Activated T-cell treated with anti-CD3 and anti-CD28 coated beads, Interleukin-2, amount 50 U/mL, for 4 hours (primary cell): ENCODE measurements around the gene AP1M2. TPM values are rescaled to one million over a fixed set of nuclear protein-coding genes. Genes with fewer than 3 reads are reported as not detected.
A peak's percentile ranks its signal among the peaks of the same experiment; 100 is the strongest.
"Not testable (repeated sequence)": the region's sequence is repeated elsewhere in the genome, so short reads cannot be mapped to it uniquely, and the experiment has no call there.

Experiments used
- ATAC-seq, 2 donors: fragments of 200-7000 bp; cut with Tn5 transposase; one replicate each; pipeline ENCODE4 v1.10.0; 2021
- DNase-seq: peaks from one replicate; pipeline ENCODE4 v3.0.0-alpha.2; 2020
- H3K27me3 Mint-ChIP-seq: one replicate; pipeline ENCODE4 v1.8.0; 2021; ENCODE audit warnings: low read depth, mixed read lengths
- H3K36me3 Mint-ChIP-seq: one replicate; pipeline ENCODE4 v1.8.0; 2022; ENCODE audit warnings: mixed read lengths; ENCODE audit not compliant: insufficient read depth
- H3K4me1 Mint-ChIP-seq: one replicate; pipeline ENCODE4 v1.8.0; 2021; ENCODE audit warnings: low read depth, mixed read lengths
- H3K4me3 Mint-ChIP-seq: one replicate; pipeline ENCODE4 v1.8.0; 2021; ENCODE audit warnings: mild to moderate bottlenecking, moderate library complexity, mixed read lengths
- H3K9me3 Mint-ChIP-seq: one replicate; pipeline ENCODE4 v1.8.0; 2021; ENCODE audit warnings: mixed read lengths
- total RNA-seq, 3 donors: library from RNA; stranded (reverse); gene quantifications; one replicate each; pipeline ENCODE4 v1.2.1, GENCODE V29; 2021

The AP1M2 gene
- total RNA-seq, 3 donors from 2014 or later: 0.43 to 0.95 TPM; not detected in 1

DNA sequence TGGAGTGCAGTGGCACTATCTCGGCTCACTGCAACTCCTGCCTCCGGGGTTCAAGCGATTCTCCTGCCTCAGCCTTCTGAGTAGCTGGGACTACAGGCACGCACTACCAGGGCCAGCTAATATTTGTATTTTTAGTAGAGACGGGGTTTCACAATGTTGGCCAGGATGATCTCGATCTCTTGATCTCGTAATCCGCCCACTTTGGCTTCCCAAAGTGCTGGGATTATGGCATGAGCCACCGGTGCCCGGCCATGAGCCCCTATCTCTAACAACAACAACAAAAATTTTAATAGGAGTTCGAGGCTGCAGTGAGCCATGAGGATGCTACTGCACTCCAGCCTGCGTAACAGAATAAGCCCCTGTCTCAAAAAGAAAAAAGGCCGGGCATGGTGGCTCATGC is 5.0 kb downstream of the AP1M2 start:
- Mint-ChIP-seq H3K4me1 (peaks cover 15% of the 10 kb centered on the region), H3K9me3 (no peaks in the 10 kb centered on the region), H3K27me3 (peaks cover 4% of the 10 kb centered on the region)

GRCh38 chr19:10580979-10581631 is 6.0 kb downstream of the AP1M2 start:
- Mint-ChIP-seq H3K4me1 (peaks cover 15% of the 10 kb centered on the region), H3K36me3 (no peaks in the 10 kb centered on the region), H3K9me3 (no peaks in the 10 kb centered on the region), H3K4me3 (no peak overlapping the region), H3K27me3 (no peaks in the 10 kb centered on the region)
- peak; percentile 90 for DNase-seq
- ATAC-seq: peak; percentile 92

More for the DNA sequence above, 5.0 kb downstream of the AP1M2 start:
- DNase-seq (no peak), ATAC-seq (no peak)
- H3K4me3 Mint-ChIP-seq: no peak overlapping the region
- no peaks in the 10 kb centered on the region for H3K36me3 Mint-ChIP-seq

GRCh38 chr19:10577951-10578350 is 9.2 kb downstream of the AP1M2 start:
- Mint-ChIP-seq H3K27me3 (no peaks in the 10 kb centered on the region), H3K9me3 (no peaks in the 10 kb centered on the region), H3K4me1 (peaks cover 7% of the 10 kb centered on the region), H3K36me3 (no peaks in the 10 kb centered on the region), H3K4me3 (no peak overlapping the region)
- DNase-seq (no peak), ATAC-seq (no peak)

- ATAC-seq: no peak
- Mint-ChIP-seq H3K4me1 (peaks cover 7% of the 10 kb centered on the region), H3K4me3 (no peak overlapping the region), H3K27me3 (no peaks in the 10 kb centered on the region), H3K9me3 (no peaks in the 10 kb centered on the region), H3K36me3 (no peaks in the 10 kb centered on the region)
- DNase-seq: no peak
Observed at GRCh38 chr19:10575011-10575716, 11.9 kb downstream of the AP1M2 start.

GRCh38 chr19:10574462-10574861 is 12.7 kb downstream of the AP1M2 start:
- no peak for DNase-seq
- Mint-ChIP-seq H3K9me3 (no peaks in the 10 kb centered on the region), H3K36me3 (no peaks in the 10 kb centered on the region), H3K4me1 (peaks cover 8% of the 10 kb centered on the region), H3K4me3 (no peak overlapping the region), H3K27me3 (no peaks in the 10 kb centered on the region)
- no peak for ATAC-seq

- H3K36me3 Mint-ChIP-seq, H3K27me3 Mint-ChIP-seq, H3K9me3 Mint-ChIP-seq, DNase-seq, ATAC-seq, H3K4me3 Mint-ChIP-seq: not testable (repeated sequence)
- peaks cover 14% of the 10 kb centered on the region for H3K4me1 Mint-ChIP-seq
Observed at GRCh38 chr19:10573793-10574192, 13.3 kb downstream of the AP1M2 start.

GRCh38 chr19:10568826-10569651 is 18.1 kb downstream of the AP1M2 start, which contains the start of gene CDKN2D:
TSS of gene CDKN2D (minus strand) at chr19:10568979. CDS start at chr19:10568653, 326 bp downstream.
- no peaks in the 10 kb centered on the region for H3K9me3 Mint-ChIP-seq
- ATAC-seq (peak; percentile 78 to 80), DNase-seq (peak; percentile 100)
- H3K4me3 Mint-ChIP-seq: peak within 1 kb of the TSS; percentile 91
- H3K4me1 Mint-ChIP-seq: peaks cover 46% of the 10 kb centered on the region
- no peaks in the 10 kb centered on the region for H3K27me3 Mint-ChIP-seq
- peaks cover 3% of the 10 kb centered on the region for H3K36me3 Mint-ChIP-seq

- no peaks in the 10 kb centered on the region for H3K27me3 Mint-ChIP-seq
- H3K36me3 Mint-ChIP-seq: peaks cover 3% of the 10 kb centered on the region
- ATAC-seq: peak; percentile 20 to 23
- peak; percentile 41 for DNase-seq
- peaks cover 46% of the 10 kb centered on the region for H3K4me1 Mint-ChIP-seq
- H3K4me3 Mint-ChIP-seq: peak overlapping the region; percentile 91
- no peaks in the 10 kb centered on the region for H3K9me3 Mint-ChIP-seq
Observed at GRCh38 chr19:10568062-10568825, 18.9 kb downstream of the AP1M2 start.

- Mint-ChIP-seq H3K9me3 (no peaks in the 10 kb centered on the region), H3K4me1 (peaks cover 47% of the 10 kb centered on the region), H3K27me3 (no peaks in the 10 kb centered on the region), H3K4me3 (peak overlapping the region; percentile 91), H3K36me3 (peaks cover 4% of the 10 kb centered on the region)
- no peak for DNase-seq
- no peak for ATAC-seq
Observed at GRCh38 chr19:10567656-10568055, 19.5 kb downstream of the AP1M2 start.

DNA sequence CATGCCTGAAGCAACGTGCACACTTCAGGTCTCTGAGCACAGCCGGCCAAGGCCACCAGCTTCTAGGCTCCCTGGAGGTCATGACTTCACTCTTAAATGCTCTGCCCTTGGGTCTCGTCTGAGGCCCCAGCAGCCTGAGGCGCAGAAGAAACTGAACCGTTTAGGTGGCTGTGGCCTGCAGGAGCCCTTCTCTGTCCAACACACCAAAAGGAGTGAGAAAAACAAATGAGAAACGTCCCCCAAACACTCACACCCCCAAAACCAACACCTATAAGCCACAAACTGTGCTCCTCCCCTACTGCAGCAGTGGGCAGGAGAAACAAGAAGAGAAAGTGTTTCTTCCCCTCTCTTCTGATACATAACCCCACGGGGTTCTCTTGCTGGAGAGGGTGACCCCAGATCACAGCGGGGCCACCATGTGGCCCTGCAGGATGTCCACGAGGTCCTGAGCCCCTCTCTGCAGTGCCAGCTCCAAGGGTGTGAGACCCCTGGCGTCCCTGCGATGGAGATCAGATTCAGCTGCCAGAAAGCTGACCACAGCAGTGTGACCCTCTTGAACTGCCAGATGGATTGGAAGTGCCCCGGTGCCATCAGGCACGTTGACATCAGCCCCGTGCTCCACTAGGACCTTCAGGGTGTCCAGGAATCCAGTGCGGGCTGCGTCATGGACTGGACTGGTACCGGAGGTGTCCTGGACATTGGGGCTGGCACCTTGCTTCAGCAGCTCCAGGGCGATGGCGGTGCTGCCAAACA is 20.3 kb downstream of the AP1M2 start:
- peaks cover 43% of the 10 kb centered on the region for H3K4me1 Mint-ChIP-seq
- H3K4me3 Mint-ChIP-seq: peak overlapping the region; percentile 91
- DNase-seq: no peak
- H3K9me3 Mint-ChIP-seq: no peaks in the 10 kb centered on the region
- H3K36me3 Mint-ChIP-seq: peaks cover 5% of the 10 kb centered on the region
- ATAC-seq: peak; percentile 6 to 10
- H3K27me3 Mint-ChIP-seq: no peaks in the 10 kb centered on the region

DNA sequence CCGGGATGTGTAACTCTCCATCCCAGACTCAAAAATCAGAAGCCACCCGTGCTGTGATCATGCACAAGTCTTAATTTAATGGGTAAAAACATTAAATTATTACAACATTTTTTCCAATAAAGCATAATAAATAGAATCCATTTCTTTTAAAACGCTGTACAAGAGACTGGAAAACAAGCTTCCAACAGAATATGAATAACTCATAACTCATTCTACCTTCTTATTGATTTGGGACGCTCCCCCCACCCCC is 20.8 kb downstream of the AP1M2 start:
- H3K4me1 Mint-ChIP-seq: peaks cover 43% of the 10 kb centered on the region
- H3K4me3 Mint-ChIP-seq: peak overlapping the region; percentile 91
- ATAC-seq: no peak
- no peak for DNase-seq
- H3K27me3 Mint-ChIP-seq: no peaks in the 10 kb centered on the region
- H3K9me3 Mint-ChIP-seq: no peaks in the 10 kb centered on the region
- H3K36me3 Mint-ChIP-seq: peaks cover 10% of the 10 kb centered on the region

DNA sequence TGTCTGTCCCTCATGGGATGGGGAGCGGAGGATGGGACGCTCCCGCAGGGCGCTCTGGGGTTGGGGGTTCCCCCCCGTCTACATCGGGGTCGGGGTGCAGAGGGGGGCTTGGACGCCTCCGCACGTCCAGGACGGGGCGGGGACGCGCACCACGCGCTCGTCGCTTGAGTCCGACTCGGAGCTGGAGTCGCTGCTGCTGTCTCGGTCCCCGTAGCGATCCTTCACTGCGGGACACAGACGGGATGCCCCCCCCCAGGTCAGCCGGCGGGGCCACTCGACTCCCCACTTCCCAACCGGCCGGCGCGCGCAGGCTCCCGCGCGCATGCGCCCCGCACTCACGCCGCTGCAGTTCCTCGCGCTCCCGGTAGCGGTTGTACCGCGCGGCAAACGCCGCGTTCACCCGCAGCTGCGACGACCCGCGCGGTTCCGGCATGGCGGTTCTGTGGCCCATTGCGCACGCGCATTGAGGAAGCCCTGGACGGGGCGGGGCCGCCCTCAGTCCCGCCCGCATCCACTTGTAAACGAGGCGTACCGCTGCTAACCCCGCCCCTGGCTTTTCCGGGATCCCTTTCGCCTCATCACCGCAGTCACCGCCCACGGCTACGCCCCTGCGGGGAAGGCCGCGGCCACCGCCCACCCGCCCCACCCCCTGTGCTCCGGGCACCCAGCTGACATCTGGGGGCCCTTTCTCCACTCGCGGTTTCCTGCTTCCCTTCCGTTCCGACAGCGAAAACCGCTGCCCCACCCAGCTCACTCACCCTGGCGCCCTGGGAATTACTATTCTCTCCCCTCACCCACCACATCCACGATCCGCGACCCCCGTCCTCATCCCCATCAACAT is 21.3 kb downstream of the AP1M2 start, which contains the start of gene KRI1:
KRI1 (minus strand) TSS at position 444 of the 841 bp plus-strand sequence; CDS start at position 433, 11 bp downstream.
- ATAC-seq (peak; percentile 57 to 58), DNase-seq (peak; percentile 99)
- Mint-ChIP-seq H3K9me3 (no peaks in the 10 kb centered on the region), H3K27me3 (no peaks in the 10 kb centered on the region), H3K4me1 (peaks cover 43% of the 10 kb centered on the region), H3K4me3 (peak within 1 kb of the TSS; percentile 91), H3K36me3 (peaks cover 15% of the 10 kb centered on the region)
